HepG2 (cell line): ENCODE results near the gene KLF11. TPM values are rescaled to one million over a fixed set of nuclear protein-coding genes. Genes with fewer than 3 reads are reported as not detected.

Experiments
- CHD2 ChIP-seq: IDR thresholded peaks from 2 replicates; pipeline ENCODE4 v1.6.1; 2011; ENCODE audit warnings: low read depth, low read length, improper control_type of control experiment
- CTCF ChIP-seq: sonication (generic); formaldehyde crosslinking; IDR thresholded peaks from 2 replicates; pipeline ENCODE4 v1.5.0; 2020; ENCODE audit warnings: mild to moderate bottlenecking, missing genetic modification reagents, moderate library complexity
- HMGA1 ChIP-seq: sonication (generic); formaldehyde crosslinking; conservative IDR thresholded peaks from 2 replicates; pipeline ENCODE4 v1.4.0; 2020; ENCODE audit warnings: missing genetic modification reagents
- MAFG ChIP-seq: sonication (generic); formaldehyde crosslinking; IDR thresholded peaks from 2 replicates; pipeline ENCODE4 v1.5.1; 2020; ENCODE audit warnings: mild to moderate bottlenecking, missing genetic modification reagents
- ZFP37 ChIP-seq: sonication (generic); formaldehyde crosslinking; IDR thresholded peaks from 2 replicates; pipeline ENCODE4 v1.4.0; 2020; ENCODE audit warnings: missing genetic modification reagents, borderline replicate concordance
- ZNF296 ChIP-seq: sonication (generic); formaldehyde crosslinking; conservative IDR thresholded peaks from 2 replicates; pipeline ENCODE4 v1.5.0; 2020; ENCODE audit warnings: mild to moderate bottlenecking, missing genetic modification reagents
- ZNF607 ChIP-seq: sonication (generic); formaldehyde crosslinking; IDR thresholded peaks from 2 replicates; pipeline ENCODE4 v1.5.1; 2020; ENCODE audit warnings: missing genetic modification reagents, mild to moderate bottlenecking, borderline replicate concordance
- ZNF644 ChIP-seq: IDR thresholded peaks from 2 replicates; pipeline ENCODE4 v1.6.1; 2016; ENCODE audit warnings: low read depth
- ZNF746 ChIP-seq: sonication (generic); formaldehyde crosslinking; IDR thresholded peaks from 2 replicates; pipeline ENCODE4 v1.8.0; 2022; ENCODE audit warnings: mild to moderate bottlenecking, missing genetic modification reagents
- polyA plus RNA-seq, 8 experiments: library from polyadenylated mRNA; depleted of rRNA in 3 of 8; stranded (reverse) in 7 of 8; unstranded in 1 of 8; fragments of >200 nt; fragmentation: Illumina TruSeq in 4 of 8; extraction: Trizol in 4 of 8; gene quantifications; 2 replicates each; pipeline versions ENCODE4 v1.2.1 to v1.2.3, GENCODE V29; 2011 to 2016; ENCODE audit warnings: low read depth in 4 of 8, missing spikeins in 1 of 8, mixed read lengths in 1 of 8; ENCODE audit not compliant: insufficient read depth in 1 of 8
- total RNA-seq, 5 experiments: library from RNA; depleted of rRNA; stranded (reverse); fragments of >200 nt; fragmentation: Illumina TruSeq; extraction: Trizol; gene quantifications; 2 replicates each; pipeline ENCODE4 v1.2.3, GENCODE V29; 2016; ENCODE audit warnings: low read depth in 1 of 5
- TF ChIP-seq, protein P1 (sequence below): IDR thresholded peaks from 2 replicates; pipeline ENCODE4 v1.6.1; 2012; ENCODE audit warnings: inconsistent platforms
- TF ChIP-seq, protein P2 (sequence below): sonication (generic); formaldehyde crosslinking; IDR thresholded peaks from 2 replicates; pipeline ENCODE4 v1.5.0; 2020; ENCODE audit warnings: missing genetic modification reagents, mild to moderate bottlenecking, borderline replicate concordance

The KLF11 gene
- total and polyA plus RNA-seq, 2 of the 13 experiments (the other 11 are each of a cell fraction or from before 2014, with no cell fraction given): 2.5 to 11.8 TPM

DNA sequence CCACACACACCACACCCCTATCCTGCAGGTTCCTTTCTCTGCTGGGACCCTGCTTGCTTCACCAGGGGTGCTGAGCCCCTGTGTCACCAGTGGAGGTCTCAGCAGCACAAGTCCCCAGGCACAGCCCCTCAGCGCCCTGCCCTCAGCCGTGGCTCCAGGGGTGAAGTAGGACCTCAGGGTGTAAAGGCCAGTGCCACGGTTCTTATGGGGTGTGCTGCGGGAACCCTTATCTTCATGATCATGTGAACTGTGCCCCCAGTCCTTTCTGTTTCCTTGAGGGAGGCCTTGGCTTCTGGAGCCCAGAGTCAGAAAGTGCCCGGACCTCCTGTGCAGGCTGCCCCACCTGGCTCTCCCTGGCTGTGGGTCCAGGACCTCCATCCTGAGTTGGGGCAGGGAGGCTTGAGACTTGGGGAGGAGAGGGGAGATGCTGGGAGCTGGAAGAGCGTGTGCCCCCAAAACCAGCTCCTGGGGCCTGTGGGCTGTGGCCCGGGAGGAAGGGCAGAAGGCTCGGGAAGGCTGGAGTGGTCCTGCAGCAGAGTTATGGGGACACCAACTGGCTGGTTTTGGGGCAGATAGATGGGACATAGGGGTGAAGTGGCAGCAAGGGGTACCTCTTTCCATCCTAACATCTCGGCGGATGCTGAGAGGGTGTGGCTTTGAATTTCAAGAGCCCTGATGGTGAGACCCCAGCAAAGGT, 20.2 kb upstream of the KLF11 start (continued):
- peak; percentile 49 for TF ChIP-seq CTCF (CRISPR knock-in tag)
- TF ChIP-seq ZFP37 (CRISPR knock-in tag): no peak
- no peak for TF ChIP-seq HMGA1 (CRISPR knock-in tag)
- TF ChIP-seq CHD2: no peak
- TF ChIP-seq, protein P1, sequence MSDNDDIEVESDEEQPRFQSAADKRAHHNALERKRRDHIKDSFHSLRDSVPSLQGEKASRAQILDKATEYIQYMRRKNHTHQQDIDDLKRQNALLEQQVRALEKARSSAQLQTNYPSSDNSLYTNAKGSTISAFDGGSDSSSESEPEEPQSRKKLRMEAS: no peak
- TF ChIP-seq ZNF607 (CRISPR knock-in tag): 0 out of 2 replicates have a peak, but pooled peaks have one; percentile 33
- TF ChIP-seq MAFG (CRISPR knock-in tag): no peak
- TF ChIP-seq ZNF746 (CRISPR knock-in tag): no peak
- TF ChIP-seq, protein P2, sequence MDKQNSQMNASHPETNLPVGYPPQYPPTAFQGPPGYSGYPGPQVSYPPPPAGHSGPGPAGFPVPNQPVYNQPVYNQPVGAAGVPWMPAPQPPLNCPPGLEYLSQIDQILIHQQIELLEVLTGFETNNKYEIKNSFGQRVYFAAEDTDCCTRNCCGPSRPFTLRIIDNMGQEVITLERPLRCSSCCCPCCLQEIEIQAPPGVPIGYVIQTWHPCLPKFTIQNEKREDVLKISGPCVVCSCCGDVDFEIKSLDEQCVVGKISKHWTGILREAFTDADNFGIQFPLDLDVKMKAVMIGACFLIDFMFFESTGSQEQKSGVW: no peak
- TF ChIP-seq ZNF296: no peak
- TF ChIP-seq ZNF644 (CRISPR knock-in tag): no peak
